NCI-H1694 (cell line): ENCODE data around the gene STIM2.
"Not testable (repeated sequence)": the region's sequence is repeated elsewhere in the genome, so short reads cannot be mapped to it uniquely, and the experiment has no call there.

Experiments
- DNase-seq: peaks from one replicate; lab custom pipeline; 2025; lab: John Stamatoyannopoulos, UW

STIM2 gene

DNA sequence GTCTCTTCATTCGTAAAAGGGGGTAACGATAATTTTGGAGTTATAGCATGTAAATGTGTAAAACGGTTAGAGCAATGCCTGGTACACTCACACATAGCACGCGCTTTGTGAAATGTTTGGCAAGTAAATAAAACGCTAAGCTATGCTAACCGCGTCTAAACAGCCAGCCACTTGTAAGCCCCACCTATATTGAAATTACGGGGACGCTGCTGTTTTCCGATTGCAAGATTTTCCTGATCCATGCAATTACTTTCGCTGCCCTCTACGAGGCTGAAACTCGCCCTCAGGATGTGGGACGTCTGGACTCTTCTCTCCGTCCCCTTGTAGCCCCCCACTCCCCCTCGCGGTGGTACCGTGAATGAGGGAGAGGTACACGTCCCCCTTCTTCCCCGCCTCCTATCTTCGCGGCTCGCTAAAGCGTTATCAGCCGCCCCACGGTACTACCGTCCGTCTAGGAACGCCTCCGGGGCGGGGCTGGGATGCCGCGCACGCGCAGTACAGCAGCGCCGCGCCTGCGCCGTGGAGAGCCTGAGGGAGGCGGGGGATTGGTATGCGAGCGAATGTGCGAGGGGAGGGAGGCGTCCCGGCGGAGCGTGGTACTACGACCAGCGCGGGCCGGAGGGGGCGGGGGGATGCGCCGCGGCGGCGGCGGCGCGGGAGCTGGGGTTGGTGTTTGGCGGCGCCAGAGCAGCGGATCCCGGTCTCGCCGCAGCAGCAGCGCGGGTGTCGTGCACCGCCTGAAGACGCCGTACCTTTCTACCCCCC, at the start of gene STIM2:
Gene STIM2, plus strand, starts transcription at position 685 of the 765 bp plus-strand sequence.
- DNase-seq, result peak; percentile 86

DNA sequence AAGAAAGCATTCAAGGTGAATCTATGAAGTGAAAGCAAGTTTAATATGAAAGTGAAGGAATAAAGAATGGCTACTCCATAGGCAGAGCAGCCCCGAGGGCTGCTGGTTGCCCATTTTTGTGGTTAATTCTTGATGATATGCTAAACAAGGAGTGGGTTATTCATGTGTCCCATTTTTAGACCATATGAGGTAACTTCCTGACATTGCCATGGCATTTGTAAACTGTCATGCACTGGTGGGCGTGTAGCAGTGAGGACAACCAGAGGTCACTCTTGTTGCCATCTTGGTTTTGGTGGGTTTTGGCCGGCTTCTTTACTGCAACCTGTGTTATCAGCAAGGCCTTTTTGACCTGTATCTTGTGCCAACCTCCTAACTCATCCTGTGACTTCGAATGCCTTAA, 49.1 kb upstream of the STIM2 start:
- DNase-seq, result not testable (repeated sequence)

DNA sequence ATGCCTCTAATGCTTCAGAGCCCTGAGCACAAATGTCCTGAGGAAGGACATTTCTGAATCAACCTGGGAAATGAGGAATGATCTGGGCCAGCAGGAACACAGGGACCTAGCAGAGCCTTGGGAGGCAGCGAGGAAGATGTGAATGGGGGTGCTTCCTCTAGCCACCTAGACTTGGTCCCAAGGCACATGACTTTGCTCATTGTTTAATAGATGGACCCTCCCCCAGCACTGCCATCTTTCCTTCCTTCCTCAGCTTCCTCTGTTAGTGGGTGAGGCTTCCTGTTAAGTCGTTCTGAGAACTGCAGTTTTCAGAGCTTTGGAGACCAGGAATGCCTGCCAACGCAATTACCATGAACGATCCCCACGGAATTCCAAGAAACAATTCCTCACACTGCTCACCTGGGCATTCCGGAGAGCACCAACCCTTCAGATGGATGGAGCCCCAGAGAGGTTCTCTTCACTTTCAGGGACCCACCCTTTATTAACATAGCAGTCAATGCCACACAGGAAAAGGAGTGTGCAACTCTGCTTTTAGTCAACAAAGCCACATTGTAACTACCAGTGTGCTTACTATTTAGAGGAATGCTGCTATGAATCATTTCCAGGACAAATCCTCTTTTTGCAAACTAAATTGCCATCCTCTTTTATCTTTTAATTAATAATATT, 48.5 kb upstream of the STIM2 start:
- DNase-seq, result no peak

DNA sequence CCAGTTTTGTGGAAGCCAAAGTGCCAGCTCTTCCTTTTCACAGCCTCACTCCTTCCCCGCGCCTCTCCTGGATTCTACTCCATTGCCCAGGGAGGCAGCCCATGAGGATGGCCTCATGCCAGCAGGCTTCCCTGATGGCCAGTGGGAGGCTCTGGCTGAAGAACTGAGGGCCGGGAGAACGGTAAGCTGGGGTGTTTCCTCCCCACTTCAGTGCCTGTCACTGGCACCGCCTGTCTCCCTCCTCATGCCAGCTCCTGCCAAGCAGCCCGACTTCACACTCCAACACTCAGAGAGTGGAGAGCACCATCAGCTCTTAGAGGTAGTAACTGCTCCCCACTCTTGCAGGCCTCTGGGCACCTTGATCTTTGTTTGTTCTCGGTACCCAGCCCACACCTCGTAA, 46.9 kb upstream of the STIM2 start:
- DNase-seq, result no peak

DNA sequence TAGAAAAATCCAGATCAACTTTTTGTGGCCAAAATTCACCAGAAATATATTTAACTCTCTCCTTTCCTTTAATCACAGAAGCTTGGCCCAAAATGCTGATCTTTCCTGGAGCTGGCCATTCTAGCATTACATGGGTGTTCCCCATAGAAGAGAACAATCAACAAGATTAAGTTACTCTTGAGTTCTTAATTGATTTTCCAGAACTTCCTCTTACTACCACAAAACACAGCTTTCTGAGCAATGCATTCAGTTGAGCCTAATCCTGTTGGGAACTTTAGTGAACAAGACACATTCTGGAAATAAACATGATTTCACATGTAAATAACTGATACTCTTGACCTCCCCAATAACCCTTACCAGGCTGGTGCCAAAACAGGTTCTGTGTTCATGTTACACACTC, 45.4 kb upstream of the STIM2 start:
- DNase-seq, result no peak

DNA sequence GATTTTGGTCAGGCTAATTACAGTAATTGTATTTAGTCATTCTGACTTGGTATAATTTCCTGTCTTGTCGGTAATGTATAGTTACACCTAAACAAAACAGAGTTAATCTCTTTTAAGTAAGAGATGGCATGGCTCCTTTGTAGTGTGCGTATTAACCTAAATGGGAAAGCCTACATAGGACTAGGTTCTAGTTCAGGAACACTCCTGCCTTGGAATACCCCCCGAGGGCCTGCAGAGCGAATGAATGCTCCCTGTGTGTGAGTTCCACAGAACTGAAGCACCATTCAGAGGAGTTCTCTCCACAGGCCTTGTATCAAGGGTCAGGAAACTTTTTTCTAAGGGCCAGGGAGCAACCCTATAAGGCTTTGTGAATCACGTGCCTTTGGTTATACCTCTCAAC, 44.9 kb upstream of the STIM2 start:
- DNase-seq, result no peak

DNA sequence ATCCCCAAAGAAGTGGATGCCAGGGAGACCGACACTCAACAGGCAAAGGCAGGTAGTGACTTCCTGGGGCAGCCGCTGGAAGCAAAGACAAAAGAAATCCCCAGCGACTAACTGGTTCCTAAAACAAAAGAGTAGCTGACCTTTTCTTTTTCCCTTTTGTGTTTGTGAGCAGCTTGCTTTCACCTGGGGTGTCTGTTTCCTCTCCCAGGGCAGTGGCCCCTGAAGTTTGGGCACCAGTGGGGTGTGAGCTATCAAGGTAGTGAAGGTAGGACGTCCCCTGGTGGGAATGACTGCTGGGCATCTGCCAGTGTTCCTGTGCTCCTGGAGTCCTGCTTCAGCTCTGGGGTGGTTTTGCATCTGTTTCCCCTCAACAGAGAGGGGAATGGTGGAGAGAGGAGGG, 41.6 kb upstream of the STIM2 start:
- no peak for DNase-seq

DNA sequence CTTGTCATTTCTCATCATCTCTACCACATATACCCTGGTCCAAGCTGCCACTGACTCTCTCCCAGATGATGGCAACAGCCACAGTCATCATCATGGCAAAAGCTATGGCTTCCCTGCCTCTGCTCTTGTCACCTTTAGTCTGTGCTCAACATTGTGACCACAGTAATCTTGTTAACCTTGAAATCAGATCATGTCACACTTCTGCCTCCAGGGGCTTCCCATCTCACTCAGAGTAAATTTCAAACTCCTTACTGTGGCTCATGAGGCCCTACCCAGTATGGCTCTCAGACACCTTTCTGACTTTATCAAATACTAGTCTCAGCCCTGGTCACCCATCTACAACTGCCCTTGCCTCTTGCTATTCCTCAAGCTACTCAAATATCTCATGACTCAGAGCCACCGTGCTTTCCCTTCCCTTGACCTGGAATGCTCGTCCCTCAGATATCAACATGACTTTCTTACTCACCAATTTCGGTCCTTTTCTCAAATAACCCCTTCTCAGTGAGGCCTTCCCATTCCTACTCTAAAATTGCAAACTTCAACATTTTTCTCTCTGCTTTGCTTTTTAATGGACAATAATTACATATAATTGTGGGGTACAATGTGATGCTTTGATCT, 41.1 kb upstream of the STIM2 start:
- no peak for DNase-seq

DNA sequence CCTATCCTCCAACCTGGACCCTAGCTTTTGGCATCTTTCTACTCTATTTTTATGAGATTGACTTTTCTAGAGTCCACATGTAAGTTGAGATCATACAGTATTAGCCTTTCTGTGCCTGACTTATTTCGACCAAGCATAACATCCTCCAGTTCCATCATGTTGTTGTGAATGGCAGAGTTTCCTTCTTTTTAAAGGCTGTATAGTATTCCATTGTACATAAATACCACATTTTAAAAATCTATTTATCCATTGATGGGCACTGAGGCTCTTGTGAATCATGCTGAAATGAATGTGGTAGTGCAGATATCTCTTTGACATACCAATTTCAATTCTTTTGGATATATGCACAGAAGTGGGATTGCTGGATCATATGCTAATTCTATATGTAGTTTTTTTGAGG, 40.3 kb upstream of the STIM2 start:
- DNase-seq, result no peak

DNA sequence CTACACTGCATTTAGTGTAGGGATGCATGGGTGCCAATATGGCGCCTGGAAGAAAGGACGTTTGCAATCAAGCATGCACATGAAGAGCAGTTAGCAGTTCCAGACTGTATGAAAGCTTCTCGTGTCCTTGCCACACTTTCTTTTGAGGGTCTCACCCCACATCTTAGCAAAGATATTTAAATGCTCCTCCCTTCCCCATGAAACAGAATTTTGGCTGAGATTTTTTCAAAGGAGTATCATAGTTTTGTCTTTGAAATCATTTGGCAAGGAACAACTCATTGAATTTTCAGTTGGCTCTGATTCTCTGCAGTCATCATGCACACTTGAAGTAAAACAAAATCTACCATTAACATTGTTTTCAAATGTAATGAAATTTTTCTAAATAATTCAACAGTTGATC, 39.6 kb upstream of the STIM2 start:
- DNase-seq, result no peak

DNA sequence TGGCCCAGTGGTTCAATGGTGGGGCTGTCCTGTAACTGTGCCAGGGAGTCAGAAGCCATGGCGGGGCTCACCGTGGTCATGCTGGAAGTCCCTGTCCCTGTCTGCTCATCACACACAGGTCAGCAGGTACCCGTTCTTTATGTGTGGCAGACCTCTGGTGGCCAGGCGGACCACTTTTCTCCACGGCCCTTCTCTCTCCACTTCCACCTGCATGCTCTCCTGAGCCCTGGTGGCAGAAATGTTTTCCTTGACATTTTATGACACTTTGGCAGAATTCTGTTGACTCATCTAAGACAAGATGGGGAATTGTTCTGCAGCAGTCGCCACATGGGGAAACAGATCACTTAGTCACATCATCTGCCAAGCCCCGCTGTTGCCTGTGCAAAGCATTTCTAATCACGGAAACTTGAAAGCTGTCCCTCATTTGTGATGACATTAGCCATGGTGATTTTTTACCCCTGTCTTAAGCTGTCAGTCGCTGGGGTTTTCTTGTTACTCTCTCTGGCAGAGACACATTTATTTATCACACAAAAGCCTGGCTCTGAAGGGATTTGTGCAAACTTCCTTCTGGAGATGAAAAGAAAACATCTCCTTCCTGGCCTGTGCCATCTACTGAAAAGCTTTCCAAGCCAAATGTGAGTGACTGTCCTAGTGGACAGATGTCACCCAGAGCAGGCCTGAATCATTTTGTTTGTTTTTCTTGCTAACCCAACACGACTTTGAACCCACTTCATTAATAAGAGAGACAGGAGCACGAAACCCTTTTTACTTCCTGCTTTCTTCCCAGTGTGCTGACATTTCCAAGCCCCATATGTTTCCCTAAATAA, 38.8 kb upstream of the STIM2 start:
- no peak for DNase-seq

DNA sequence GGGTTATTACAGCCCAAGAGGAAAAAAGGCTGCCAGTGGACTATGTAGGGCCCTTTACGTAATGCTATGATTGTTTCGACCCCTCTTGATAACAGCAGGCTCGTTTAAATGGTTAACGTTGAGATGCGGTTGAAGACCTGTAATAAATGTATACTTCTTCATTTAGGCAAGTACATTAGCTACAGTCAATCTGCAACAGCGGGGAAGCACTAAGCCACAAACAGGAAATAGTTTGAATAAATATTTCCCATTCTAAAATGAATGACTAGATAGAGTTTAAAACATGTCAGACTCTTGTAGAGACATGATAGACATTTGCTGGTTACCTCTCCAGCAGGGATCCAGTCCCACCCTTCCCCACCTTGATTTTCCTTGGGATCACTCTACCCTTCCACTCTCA, 38.1 kb upstream of the STIM2 start:
- no peak for DNase-seq

DNA sequence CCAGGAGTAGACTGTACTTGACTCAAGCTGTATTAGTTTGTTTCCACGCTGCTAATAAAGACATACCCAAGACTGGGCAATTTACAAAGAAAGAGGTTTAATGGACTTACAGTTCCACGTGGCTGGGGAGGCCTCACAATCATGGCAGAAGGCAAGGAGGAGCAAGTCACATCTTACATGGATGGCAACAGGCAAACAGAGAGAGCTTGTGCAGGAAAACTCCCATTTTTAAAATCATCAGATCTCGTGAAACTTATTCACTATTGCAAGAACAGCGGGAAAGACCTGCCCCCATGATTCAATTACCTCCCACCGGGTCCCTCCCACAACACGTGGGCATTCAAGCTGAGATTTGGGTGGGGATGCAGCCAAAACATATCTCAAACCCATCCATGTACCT, 37.7 kb upstream of the STIM2 start:
- not testable (repeated sequence) for DNase-seq

DNA sequence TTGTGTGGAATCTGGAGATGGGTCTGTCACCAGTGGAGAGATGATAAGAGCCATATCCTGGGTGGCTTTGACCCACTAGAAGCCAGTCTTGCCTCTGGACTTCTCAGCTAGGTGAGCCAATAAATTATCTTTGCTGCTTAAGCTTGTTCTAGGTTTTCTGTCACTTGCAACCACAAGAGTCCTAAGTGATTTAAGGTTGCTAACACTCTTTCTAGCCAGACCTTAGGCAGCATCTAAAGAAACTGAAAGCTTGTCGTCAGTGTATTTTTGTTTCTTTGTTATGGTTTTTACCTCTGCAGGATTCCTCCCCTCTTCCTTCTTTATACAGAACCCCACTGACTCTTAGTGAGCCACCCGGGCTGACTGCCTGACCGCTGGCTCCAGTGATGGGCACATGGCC, 37.1 kb upstream of the STIM2 start:
- no peak for DNase-seq

DNA sequence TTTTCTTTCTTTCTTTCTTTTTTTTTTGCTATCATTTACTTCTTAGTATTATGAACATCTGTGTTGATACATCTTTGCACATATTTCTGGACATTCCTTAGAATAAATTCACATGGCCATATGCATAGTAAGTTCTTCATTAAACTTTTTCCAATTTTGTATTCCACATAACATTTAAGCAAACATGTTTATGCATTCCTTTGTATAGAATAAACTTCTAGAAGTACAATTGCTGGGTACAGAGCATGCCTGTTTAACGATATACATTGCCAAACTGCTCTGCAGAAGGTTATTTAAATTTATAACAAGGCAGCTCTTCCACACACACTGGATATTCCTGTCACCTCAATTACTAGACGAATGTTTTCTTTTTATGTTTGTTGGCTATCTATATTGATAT, 36.0 kb upstream of the STIM2 start:
- no peak for DNase-seq

DNA sequence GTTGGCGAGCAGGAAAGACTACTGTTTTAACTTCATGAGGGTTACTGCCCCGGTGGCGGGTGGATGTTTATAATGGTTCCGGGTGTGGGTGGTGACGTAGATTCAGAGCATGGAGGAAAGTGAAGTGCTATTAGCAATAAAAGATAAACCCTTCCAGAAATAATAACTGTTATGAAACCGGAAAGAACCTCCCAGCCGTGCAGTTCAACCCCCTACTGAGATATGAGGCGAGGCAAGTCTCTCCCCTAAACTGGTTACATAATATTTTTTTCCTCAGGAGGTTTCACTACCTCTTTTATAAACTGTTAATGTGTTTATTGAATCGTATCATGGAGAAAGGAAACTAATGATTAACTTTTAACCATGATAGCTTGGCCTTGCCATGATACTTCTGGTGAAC, 33.9 kb upstream of the STIM2 start:
- no peak for DNase-seq

DNA sequence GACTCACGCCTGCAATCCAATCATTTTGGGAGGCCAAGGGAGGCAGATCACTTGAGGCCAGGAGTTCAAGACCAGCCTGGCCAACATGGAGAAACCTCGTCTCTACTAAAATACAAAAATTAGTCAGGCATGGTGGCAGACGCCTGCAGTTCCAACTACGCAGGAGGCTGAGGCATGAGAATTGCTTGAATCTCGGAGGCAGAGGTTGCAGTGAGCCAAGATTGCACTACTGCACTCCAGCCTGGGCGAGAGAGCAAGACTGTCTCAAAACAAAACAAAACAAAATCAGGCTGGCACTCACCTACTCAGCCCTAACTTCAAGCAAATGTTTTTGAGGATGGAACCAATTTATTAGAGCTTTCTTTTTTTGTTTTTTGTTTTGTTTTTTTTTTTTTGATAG, 33.3 kb upstream of the STIM2 start:
- not testable (repeated sequence) for DNase-seq

DNA sequence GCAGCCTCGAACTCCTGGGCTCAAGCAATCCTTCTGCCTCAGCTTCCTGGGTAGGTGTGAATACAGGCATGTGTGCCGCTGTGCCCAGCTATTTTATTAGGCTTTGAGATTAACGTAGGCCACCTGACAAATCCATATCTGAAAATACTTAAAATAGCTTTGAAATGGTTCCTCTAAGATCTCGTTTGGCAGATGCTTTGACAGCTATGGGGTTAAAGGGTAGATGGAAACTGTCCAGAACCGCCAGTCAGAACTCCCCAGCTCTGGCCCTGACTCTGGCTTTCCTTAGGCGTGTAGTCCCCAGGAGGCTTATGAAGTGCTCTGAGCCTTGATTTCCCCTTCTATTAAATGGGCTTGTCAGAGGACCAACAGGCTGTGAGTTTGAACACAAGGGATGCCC, 32.8 kb upstream of the STIM2 start:
- DNase-seq, result no peak

DNA sequence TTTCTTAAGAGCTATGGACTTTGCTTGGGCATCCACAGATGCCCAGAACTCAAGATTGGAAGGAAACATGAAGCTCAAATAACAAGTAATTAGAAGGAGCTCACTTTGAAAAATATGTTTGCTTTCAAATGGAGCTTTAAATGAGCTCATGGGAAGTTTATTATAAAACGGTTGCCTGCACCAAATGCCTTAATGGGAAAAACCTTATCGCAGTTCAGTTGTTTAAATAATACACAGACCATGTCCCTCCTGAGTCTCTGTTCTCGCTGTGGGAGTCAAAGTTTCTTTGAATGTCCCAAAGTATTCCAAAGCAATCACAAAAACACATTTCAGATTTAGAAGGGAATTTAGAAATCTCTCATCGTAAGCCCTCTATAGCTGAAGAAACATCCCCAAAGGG, 31.6 kb upstream of the STIM2 start:
- DNase-seq, result no peak

DNA sequence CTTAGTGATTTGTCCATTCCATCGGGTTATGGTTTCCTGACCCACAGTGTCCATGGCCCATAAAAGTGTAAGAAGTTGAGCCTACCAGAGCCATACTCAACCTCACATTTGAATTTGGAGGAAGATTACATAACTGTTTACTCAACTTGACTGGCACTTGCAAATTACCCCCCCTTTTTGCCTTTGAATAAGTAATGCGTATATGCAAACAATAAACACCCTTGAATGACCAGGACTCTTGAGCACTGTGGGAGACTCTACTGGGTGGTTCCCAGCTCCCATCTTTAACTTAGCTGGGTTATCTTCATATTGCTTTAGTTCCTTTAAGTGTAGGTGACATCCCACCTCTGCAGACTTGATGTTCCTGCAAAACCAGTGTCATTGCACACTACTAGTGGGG, 30.6 kb upstream of the STIM2 start:
- no peak for DNase-seq

DNA sequence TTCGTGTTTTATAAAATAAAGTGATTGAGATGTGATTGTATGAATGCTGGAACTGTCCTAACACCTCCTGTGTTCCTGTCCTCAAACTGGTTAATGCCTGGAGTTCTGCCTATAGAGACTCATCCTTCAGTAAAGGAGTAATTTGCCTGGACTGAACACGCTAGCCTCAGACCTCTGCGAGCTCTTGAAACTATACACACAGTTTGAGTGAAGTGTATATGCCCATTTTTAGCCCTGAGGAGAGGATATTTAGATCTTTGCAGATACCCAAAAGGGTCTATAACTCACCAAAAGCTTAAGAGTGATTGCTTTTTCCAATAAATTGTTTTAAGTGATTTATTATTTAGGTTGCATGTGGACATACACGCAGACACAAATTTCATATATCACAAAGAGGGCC, 29.9 kb upstream of the STIM2 start:
- DNase-seq, result no peak

DNA sequence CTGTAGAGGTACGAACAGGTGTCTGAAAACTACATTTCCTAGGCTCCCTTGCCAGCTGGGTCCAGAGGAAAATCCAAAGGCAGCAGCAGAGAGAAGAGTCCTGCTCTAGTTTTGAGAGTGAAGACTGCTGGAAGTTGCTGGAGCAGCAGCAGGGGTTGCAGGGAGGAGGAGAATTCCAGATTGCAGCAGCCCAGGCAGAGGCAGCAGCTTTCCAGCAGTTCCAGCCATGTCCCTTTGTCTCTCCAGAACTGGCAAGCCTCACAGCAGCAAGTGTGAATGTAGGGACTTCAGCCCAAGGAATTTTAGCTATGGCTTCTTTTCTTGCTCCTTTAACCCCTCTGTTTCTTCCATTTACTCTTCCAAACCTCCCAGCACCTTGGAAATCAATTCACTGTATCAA, 24.1 kb upstream of the STIM2 start:
- no peak for DNase-seq
